HG03025 (cell line): ENCODE measurements around the gene CBX4.

Source experiments
- ATAC-seq: cut with Tn5 transposase; IDR thresholded peaks from one replicate; pipeline ENCODE4 v1.9.1; 2021; ENCODE audit warnings: mild to moderate bottlenecking, moderate library complexity; ENCODE audit not compliant: unreplicated experiment, low FRiP score

Gene CBX4

DNA sequence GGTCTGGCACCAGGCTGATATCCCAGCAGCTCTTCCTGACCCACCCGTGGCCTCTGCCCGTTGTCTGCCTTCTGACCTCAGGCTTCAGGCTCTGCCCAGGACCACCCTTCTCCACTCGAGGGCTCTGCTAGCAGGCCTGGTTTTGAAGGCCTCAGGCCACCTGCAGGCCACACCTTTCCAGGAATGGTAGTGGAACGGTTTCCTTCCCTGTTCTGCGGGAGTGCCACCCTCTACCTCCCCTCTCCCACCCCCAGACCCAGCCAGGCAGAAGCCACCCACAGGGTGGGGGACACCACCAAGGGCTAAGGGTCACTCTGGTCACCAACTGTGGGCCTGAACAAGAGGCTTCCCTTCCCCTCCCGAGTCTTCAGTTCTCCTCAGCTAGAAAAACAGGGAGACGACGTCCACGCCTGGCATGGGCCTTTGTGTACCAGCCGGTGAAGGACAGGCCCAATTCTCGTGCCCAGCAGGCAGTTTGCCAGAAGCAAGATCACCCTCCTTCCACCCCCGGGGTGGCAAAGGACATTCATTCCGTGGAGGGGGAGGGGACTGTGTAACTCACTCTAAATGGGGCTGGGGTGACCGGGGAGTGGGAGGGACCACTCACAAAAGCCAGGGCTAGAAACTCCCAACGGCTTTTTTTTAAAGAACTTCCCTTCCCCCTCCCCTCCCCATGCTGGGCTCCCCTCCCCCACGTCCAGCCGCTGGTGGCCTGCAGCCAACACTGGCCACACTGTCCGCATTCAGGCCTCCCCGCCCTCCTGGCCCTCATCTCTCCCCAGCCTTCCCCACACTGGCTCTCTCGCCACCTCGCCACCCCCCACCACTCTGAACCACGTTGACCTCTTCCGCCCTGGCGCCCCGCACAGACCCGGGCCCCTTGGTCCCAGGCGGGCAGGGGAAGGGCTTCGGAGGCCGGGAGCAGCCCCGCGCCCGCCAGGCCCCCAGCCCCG, 7.7 kb downstream of the CBX4 start:
- no peak for ATAC-seq

DNA sequence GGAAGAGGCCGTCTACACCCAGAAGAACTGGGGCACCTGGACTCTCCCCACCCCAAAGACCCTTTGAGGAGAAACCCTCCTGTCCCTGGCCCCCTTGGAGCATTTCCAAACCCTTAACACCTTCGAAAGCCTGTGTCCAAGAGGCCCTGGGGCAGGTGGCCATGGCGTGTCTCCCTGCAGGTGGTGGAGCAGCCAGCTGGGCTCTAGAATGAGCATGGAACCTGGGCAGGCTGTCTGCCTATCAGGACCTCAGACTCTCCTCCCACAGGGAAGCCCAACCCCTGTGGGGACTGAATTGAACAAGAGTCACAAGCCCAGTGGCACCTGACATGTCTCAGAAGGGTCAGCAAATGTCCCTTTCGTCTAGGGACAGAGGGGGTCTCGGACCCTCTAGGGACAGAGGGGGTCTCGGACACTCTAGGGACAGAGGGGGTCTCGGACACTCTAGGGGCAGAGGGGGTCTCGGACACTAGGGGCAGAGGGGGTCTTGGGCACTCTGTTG, 8.4 kb downstream of the CBX4 start:
- ATAC-seq: no peak

DNA sequence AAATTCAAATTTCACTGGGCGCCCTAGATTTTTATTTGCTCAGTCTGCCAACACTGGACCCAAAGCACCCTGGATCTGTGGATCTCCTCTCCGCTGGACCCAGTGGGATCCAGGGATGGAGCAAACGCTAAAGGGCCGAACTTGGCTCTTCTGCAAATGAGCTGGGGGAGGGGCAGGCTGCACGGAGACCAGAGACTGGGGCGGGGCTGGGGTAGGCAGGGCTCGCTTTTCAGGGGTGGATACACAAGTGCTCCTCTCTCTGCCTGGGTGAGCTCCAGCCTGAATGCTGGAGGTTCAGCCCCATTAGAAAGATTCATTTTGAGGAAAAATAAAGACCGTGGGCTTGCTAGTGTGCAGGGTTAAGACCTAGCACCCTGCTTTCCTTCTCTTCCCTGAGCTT, 8.9 kb downstream of the CBX4 start:
- ATAC-seq: no peak

DNA sequence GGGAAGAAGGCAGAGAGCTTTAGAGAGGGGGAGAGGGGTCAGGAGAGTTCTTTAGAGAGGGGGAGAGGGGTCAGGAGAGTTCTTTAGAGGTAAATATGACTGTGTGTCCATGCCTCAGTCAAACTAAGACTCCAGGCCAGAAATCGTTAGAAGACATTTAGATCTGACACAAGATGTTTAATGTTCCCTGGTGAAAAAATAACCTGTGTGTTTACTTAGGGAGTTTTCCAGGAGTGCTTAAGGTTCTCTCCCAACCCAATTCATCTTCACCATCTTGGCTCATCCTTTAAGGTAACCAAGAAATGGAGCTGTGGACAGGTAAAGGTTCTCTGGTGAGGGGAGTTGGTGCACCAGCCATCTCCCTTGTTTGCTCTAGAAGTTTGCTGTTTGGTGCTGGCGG, 9.8 kb downstream of the CBX4 start:
- no peak for ATAC-seq

DNA sequence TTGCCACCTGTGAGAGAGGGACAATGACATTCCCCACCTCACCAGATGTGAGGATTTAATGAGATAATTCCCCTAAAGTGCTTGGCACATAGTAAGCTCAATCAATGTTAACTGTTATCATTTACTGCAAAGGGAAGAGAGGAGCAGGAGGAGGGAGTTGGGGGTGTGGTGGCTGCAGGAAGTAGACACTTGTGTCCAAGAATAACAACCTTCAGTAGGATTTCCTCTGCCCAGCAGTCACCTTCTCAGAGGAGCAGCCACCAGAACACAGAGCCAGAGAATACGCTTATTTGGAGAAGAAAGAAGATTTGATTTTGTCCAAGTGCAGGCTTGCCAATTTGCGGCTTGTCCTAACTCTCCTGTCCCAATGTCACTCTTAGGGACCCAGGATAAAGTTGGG, 10.2 kb downstream of the CBX4 start:
- no peak for ATAC-seq

DNA sequence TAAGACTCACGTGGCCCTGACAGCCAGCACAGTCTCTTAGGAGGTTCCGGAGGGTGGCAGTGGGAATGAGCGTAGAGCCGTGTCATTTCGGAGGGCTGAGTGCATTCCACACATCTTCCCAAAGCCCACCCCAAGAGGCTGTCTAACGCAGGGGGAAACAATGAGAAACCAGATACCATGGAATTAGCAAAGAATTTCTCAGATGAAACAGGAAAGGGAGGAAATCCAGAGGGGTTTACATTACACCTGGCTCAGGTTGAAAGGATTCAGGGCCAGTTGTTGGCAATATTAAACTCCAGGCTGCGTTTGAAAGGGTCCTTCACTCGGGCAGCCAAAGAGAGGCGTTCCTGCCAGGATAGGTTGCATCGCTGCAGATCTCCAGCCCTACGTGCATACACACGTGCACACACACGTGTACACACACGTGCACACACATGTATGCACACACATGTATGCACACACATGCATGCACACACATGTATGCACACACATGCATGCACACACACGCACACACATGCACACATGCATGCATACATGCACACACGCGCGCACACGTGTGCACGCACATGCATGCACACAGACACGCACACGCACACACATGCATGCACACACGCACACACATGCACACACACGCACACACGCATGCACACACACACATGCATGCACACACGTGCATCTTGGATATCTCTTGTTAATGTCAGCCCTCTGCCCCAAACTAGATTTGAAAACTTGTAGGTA, 12.2 kb downstream of the CBX4 start:
- no peak for ATAC-seq

DNA sequence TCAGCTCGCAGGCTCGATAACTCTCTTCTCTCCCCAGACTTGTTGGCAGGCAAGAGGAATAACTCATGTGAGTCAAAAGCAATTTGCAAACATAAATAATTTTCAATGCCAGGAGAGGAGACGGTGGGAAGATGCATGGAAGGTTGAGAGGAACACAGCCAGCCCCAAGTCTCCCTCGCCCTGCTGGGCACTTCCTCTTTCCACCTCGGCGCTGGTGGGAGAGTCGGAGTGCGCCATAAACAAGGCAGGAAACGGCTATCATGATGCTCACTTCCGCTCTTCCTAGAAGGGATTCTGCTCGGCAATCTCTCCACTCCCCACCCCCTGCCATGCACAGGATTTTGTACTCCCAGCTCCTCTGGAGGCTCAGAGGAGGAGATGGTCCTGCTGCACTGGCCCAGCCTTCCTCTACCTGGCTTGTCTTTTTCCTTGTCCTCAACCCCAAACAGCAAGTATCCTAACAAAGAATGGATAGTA, 13.0 kb downstream of the CBX4 start:
- no peak for ATAC-seq

DNA sequence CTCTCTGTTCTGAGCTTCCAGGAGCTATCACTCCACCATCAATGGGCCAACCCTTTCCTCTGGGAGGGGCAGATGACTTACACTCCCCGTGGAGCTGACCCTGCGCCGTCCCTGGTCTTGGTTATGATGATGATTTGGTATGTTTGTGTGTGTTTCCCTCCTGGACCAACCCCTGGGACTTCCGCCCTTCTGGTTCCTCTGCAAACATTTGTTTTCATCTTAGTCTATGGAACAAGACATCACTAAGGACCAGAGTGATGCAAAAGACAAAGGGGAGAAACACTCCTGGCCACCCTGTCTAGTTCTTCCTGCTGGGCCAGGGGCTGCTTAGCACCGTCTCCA, 13.7 kb downstream of the CBX4 start:
- no peak for ATAC-seq

DNA sequence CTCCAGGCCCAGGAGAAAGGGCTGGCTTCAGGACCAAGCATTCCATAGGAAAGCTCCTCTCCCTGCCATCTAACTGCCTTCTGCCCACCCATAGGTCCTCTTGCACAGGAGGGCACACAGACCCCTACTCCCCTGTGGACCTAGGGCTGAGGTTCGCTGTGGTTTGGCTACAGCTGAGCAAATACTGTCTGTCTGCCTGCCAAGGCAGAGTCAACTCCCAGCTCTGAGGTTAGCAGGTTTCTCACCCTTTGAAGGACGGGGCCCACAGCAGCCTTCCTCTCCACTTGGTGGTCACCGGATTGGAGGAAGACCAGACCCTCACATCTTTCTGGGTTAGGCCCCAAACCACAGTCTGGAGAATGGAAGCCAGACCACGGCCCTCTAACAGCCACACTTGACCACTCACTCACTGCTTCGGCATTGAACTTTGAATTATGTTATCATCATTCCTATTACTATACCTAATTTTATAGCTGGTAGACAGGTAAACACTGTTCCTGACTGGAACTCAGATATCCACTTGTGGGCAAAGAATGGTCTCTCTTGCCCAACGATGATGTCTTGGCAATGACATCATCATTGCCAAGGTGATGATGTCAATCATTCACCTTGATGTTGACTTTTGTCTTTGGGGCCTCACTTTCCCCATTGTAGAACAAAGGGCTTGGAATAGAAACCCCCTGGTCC, 14.2 kb downstream of the CBX4 start:
- ATAC-seq: no peak

DNA sequence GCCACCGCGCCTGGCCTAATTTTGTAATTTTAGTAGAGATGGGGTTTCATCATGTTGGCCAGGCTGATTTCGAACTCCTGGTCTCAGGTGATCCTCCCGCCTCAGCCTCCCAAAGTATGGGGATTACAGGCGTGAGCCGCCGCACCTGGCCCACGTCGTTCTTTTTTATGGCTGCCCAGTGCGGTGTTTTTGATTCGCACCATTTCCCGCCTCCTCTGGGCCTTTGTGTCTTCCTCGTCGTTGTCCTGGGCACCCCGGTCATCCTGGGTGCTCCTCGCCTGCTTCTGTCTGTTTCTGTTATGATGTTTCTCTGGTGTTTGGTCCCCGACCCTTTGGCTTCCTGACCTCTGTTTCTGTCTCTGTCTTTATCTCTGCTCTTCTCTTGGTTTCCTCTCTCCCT, 15.0 kb downstream of the CBX4 start:
- ATAC-seq: no peak

DNA sequence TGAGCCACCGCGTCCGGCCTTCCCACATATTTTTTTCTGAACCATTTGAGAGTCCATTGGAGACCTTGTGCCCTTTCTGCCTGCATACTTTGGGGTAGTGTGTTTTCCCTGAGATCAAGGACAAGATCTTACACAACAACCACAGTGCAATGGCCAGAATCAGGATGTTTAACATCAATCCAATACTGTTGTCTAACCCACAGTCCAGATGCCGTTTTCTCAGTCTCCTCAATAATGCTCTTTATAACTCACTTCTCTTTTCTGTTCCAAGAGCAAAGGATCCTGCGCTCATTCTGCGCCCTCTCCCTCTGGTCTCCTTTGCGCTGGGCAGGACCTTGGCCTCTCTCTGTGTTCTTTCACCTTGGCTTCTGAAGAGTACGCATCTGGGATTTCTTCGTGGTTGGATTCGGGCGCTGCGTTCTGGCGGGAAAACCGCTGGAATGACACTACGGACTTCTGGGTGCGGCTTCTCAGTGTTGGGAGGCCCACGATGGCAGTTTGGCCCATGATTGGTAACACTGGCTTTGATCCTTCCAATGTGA, 16.6 kb downstream of the CBX4 start:
- no peak for ATAC-seq

DNA sequence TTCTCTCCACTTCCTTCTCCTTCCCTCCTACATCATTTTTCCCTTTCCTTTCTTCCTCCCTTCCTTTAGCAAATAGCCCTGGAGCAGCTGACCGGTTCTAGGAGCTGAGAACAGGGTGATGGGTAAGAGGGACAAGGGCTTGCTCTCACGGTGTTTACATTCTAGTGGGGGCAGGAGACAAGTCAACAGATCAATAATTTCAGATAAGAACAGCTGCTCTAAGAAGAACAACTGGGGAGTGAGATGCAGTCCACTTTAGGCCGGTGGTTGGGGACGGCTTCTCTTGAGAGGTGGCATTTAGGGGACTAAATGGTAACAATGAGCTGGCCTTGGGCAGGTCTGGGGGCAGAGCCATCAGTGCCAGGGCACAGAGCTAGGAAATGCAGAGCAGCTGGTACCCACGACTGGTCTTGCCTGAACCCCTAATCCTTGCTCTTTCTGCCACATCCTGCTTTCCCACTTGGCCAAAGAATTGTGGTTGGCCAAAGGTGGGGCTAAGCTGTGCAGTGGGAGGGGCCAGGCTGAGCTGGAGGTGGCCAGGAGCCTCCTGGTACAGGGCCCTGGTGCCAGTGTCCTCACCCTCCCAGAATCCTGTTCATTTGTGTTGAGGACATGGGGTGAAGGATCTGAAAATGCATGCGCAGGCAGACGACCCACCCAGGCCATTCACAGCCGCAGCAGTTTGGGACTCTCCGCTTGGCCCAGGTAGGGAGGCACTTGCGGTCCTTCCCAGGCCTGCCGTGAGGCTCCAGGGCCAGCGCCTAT, 17.7 kb downstream of the CBX4 start:
- ATAC-seq: no peak

DNA sequence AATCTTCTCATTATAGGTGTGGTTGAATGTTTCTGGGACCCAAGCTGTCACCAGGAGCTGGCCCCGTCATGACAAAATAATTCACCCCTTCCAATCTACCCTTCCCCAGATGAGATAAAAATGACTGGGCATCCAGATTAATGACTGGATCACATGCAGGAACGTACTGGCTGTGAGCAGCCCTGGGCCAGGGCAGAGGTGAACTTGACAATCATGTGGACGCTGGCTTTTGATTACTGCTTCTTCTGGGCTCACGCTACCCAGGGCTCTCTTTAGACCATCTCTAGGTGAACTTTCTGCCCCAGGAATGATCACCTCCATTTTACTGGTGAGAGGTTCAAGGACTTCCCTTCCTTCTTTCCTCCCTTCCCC, 18.3 kb downstream of the CBX4 start:
- no peak for ATAC-seq

DNA sequence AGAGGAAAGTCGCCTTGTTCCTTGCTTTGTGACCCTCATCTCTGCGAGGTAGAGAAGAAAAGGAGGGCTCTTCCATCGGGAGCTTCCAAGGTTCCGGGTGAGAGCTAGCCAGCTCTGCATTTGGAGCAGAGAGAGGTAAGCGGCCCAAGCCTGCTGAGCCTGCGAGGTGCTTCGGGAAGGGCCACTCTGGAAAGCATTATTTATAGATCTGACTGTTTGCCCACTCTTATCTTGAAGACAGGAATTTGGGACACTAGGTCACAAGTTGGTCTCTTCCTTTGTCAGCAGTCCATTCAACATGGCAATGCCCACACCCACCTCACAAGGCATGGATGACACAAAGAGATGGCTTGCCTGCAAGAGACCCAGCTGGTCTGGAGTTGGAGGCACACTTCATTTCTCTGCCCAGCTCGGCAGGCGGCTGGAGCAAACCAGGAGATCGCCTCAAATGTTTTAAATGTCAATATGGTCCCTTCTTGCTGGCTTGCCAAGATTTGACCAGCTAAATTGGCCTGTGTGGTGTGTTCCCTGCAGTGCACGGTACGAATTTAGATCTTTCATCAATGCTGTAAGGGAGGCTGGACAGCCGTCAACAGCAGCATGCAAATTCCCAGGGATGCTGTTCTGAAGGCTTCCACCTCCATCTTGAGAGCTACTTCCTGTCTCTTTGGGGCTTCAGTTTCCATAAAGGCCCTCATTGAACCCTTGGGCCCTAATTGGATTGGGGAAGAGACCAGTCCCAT, 19.5 kb downstream of the CBX4 start:
- ATAC-seq: no peak

DNA sequence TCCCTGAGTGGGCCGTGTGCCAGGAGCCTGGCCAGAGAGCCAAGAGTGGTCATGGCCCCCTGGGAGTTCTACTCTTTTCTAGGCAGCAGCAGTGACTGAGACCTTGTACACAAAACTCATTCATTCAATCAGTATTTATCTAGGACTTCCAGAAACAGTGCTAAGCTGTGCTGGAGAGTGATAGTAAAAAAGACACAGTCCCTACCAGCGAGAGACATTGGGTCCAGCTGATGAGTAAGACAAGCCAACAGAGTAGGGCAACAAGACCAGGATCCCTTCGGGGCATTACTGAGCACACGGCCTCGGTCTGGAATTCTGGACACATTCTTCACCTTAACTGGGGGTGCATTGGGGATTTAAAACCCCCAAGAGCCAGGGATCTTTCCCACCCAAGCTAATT, 20.2 kb downstream of the CBX4 start:
- no peak for ATAC-seq

DNA sequence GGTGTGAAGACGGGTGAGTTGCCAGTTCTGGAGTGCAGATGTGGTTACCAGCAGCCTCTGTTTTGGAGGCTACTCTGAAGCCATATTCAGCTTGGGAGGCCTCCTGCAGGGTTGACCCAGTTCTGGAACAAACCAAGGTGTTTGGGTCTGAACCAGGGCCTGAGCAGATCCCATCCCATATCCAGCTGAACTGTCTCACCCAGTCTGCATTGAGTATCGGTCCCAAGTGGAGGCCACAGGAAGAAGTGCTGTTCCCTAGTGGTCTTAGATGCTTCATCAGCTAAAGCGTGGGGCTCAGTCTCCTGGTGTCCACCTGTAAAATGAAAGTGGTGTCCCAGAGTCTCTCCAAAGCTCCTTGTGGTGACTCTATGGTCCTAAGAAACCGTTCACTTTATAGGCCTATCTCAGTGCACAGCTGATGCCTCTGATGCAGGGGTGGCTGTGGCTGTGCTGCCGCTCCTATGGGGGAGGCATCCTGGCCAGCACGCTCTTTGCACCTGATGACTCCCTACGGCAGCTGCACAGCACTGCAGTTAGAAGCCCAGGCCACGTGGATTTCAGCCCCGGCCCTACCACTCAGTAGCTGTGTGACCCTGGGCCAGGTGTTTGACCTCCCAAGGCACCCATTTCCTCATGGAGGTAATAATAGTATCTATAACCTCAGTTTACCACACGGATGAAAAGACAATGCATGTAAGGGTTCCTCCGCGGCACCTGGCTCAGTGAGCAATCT, 21.0 kb downstream of the CBX4 start:
- no peak for ATAC-seq

DNA sequence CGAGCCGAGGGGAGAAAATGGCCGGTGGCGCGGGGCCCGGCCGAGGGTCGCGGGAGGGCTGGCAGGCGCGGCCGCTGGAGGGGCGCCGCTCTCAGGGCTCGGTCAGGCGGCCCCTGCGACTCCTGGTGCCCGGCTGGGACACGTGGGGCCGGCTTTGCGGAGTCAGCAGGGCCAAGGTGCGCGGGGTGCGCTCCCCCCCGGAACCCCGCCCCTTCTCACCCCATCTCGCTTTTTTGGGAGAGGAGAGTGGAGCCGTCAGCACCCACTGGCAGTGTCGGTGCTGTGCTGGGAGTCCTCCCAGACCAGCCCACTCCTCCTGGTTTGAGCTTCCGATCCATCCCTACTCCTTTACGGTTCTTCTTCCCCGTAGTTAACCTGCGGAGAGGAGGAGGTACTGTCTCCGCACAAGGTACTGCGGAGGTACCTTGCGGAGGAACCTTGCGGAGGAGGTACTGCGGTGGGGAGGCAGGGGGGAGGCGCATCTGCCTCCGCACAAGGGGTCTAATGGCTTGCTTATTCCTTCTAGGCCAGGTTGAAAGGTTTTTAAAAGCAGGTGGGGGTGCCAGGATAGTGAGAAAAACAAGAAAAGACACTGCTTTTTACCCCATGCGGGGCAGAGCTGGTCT, 23.3 kb downstream of the CBX4 start:
- ATAC-seq: no peak
